SK-N-SH (cell line): ENCODE results near the gene LINS1. TPM values are rescaled to one million over a fixed set of nuclear protein-coding genes. Genes with fewer than 3 reads are reported as not detected.

Experiments
- CTCF ChIA-PET: fragments of 300-600, 350-600 bp; formaldehyde crosslinking; extraction: SDS; loops from one replicate; lab custom pipeline; 2021; lab: Yijun Ruan, JAX
- POLR2A ChIA-PET: fragments of 350-600 bp; sonication (Branson Sonifier 250); formaldehyde crosslinking; extraction: SDS; loops from one replicate; lab custom pipeline; 2020; ENCODE audit warnings: antibody characterized with exemption, inconsistent platforms; lab: Yijun Ruan, JAX
- DNase-seq: peaks from one replicate; pipeline ENCODE4 v3.0.0; 2012
- H2AFZ ChIP-seq: fragments of 200-600 bp; sonication (generic); 2 replicates; pipeline ENCODE4 v1.8.1; 2016; ENCODE audit warnings: antibody characterized with exemption, mild to moderate bottlenecking, low read depth
- H3F3A ChIP-seq: fragments of 200-600 bp; sonication (generic); replicated peaks from 2 replicates; pipeline ENCODE3; 2016; ENCODE audit warnings: antibody characterized with exemption, mild to moderate bottlenecking; ENCODE audit not compliant: insufficient read depth
- H3K27ac ChIP-seq, 2 experiments: fragments of 200-500 bp in 1 of 2; fragments of 200-600 bp in 1 of 2; sonication (Bioruptor generic) in 1 of 2; sonication (generic), shearing (Covaris generic) in 1 of 2; 2 replicates each; pipeline versions ENCODE4 v1.5.1 to v1.6.1; 2014 to 2016; ENCODE audit warnings: low read depth in 2 of 2, inconsistent platforms in 1 of 2, low read length in 1 of 2, mild to moderate bottlenecking in 1 of 2, mixed read lengths in 1 of 2
- H3K27me3 ChIP-seq: fragments of 200-600 bp; sonication (generic), shearing (Covaris generic); 2 replicates; pipeline ENCODE4 v1.6.1; 2016; ENCODE audit warnings: mixed run types; ENCODE audit not compliant: insufficient read depth
- H3K36me3 ChIP-seq, 2 experiments: fragments of 200-500 bp in 1 of 2; fragments of 200-600 bp in 1 of 2; sonication (Bioruptor generic) in 1 of 2; sonication (generic) in 1 of 2; replicated peaks in 1 of 2; 2 replicates each; pipeline versions ENCODE3 to v1.5.1; 2014 to 2016; ENCODE audit warnings: low read length in 1 of 2, mild to moderate bottlenecking in 1 of 2; ENCODE audit not compliant: insufficient read depth in 2 of 2, control insufficient read depth in 1 of 2
- H3K4me1 ChIP-seq, 2 experiments: fragments of 200-500 bp in 1 of 2; fragments of 200-600 bp in 1 of 2; sonication (Bioruptor generic) in 1 of 2; sonication (generic), shearing (Covaris generic) in 1 of 2; 2 replicates each; pipeline versions ENCODE4 v1.5.1 to v1.6.1; 2014 to 2016; ENCODE audit warnings: low read depth in 1 of 2, low read length in 1 of 2, mixed run types in 1 of 2; ENCODE audit not compliant: insufficient read depth in 2 of 2, control insufficient read depth in 1 of 2
- H3K4me2 ChIP-seq: fragments of 200-600 bp; sonication (generic), shearing (Covaris generic); 2 replicates; pipeline ENCODE4 v1.6.1; 2017; ENCODE audit warnings: mixed run types
- H3K4me3 ChIP-seq, 2 experiments: fragments of 200-500 bp in 1 of 2; fragments of 200-600 bp in 1 of 2; sonication (Bioruptor generic) in 1 of 2; sonication (generic), shearing (Covaris generic) in 1 of 2; 2 replicates each; pipeline versions ENCODE4 v1.5.1 to v1.8.1; 2014 to 2016; ENCODE audit warnings: low read depth in 2 of 2, inconsistent platforms in 1 of 2, low read length in 1 of 2, mild to moderate bottlenecking in 1 of 2, mixed read lengths in 1 of 2, moderate library complexity in 1 of 2
- H3K79me2 ChIP-seq: fragments of 200-600 bp; sonication (generic); 2 replicates; pipeline ENCODE4 v1.8.1; 2017; ENCODE audit warnings: mild to moderate bottlenecking; ENCODE audit not compliant: insufficient read depth
- H3K9ac ChIP-seq: fragments of 200-600 bp; sonication (generic); 2 replicates; pipeline ENCODE4 v1.6.1; 2017; ENCODE audit warnings: mixed run types
- H3K9me2 ChIP-seq: fragments of 200-600 bp; sonication (generic); 2 replicates; pipeline ENCODE4 v1.6.1; 2017; ENCODE audit warnings: mixed run types
- H3K9me3 ChIP-seq: fragments of 200-600 bp; sonication (generic); 2 replicates; pipeline ENCODE4 v1.6.1; 2017; ENCODE audit warnings: mixed run types, mild to moderate bottlenecking, moderate library complexity
- H4K20me1 ChIP-seq: fragments of 200-600 bp; sonication (generic); 2 replicates; pipeline ENCODE4 v1.6.1; 2017; ENCODE audit warnings: mild to moderate bottlenecking, mixed run types; ENCODE audit not compliant: insufficient read depth
- CHD2 ChIP-seq: fragments of 150-350 bp; IDR thresholded peaks from 2 replicates; pipeline ENCODE4 v1.6.1; 2018; ENCODE audit warnings: low read length; ENCODE audit not compliant: partially characterized antibody
- EP300 ChIP-seq, 2 experiments: IDR thresholded peaks; 2 replicates each; pipeline versions ENCODE4 v1.4.0 to v1.6.1; 2012; ENCODE audit warnings: borderline replicate concordance in 1 of 2, low read depth in 1 of 2, low read length in 1 of 2
- FOSL2 ChIP-seq: IDR thresholded peaks from 2 replicates; pipeline ENCODE4 v1.4.0; 2012; ENCODE audit warnings: low read depth, mild to moderate bottlenecking, moderate library complexity, borderline replicate concordance
- FOXJ3 ChIP-seq: sonication (generic); formaldehyde crosslinking; IDR thresholded peaks from 2 replicates; pipeline ENCODE4 v1.5.1; 2020; ENCODE audit warnings: mild to moderate bottlenecking, missing genetic modification reagents
- FOXM1 ChIP-seq: IDR thresholded peaks from 2 replicates; pipeline ENCODE4 v1.4.0; 2012; ENCODE audit warnings: low read depth, mild to moderate bottlenecking
- GABPA ChIP-seq: IDR thresholded peaks from 2 replicates; pipeline ENCODE4 v1.4.0; 2012; ENCODE audit warnings: low read depth, mild to moderate bottlenecking
- GATA2 ChIP-seq: sonication (generic); formaldehyde crosslinking; IDR thresholded peaks from 2 replicates; pipeline ENCODE4 v1.5.0; 2020; ENCODE audit warnings: mild to moderate bottlenecking, missing genetic modification reagents
- MEF2A ChIP-seq: IDR thresholded peaks from 2 replicates; pipeline ENCODE4 v1.4.0; 2012; ENCODE audit warnings: low read depth, borderline replicate concordance
- MXI1 ChIP-seq: IDR thresholded peaks from 2 replicates; pipeline ENCODE4 v1.6.1; 2012; ENCODE audit warnings: mild to moderate bottlenecking, low read depth, low read length, improper control_type of control experiment
- NFIC ChIP-seq: IDR thresholded peaks from 2 replicates; pipeline ENCODE4 v1.4.0; 2012; ENCODE audit warnings: borderline replicate concordance
- POLR2AphosphoS5 ChIP-seq: IDR thresholded peaks from 2 replicates; pipeline ENCODE4 v1.6.1; 2012; ENCODE audit warnings: low read depth, low read length
- RAD21 ChIP-seq: IDR thresholded peaks from 2 replicates; pipeline ENCODE4 v1.6.1; 2012; ENCODE audit warnings: mild to moderate bottlenecking, low read length
- RCOR1 ChIP-seq: fragments of 150-350 bp; IDR thresholded peaks from 2 replicates; pipeline ENCODE4 v1.6.1; 2017; ENCODE audit warnings: antibody characterized with exemption, low read length
- RFX5 ChIP-seq: IDR thresholded peaks from 2 replicates; pipeline ENCODE4 v1.6.1; 2012; ENCODE audit warnings: mild to moderate bottlenecking, improper control_type of control experiment, low read length
- SIN3A ChIP-seq: IDR thresholded peaks from 2 replicates; pipeline ENCODE4 v1.6.1; 2012; ENCODE audit warnings: low read depth, mild to moderate bottlenecking, low read length, moderate library complexity, borderline replicate concordance
- SMC3 ChIP-seq: IDR thresholded peaks from 2 replicates; pipeline ENCODE4 v1.6.1; 2012; ENCODE audit warnings: low read depth, low read length, improper control_type of control experiment
- TAF1 ChIP-seq: IDR thresholded peaks from 2 replicates; pipeline ENCODE4 v1.6.1; 2012; ENCODE audit warnings: low read depth, mild to moderate bottlenecking, low read length, moderate library complexity, borderline replicate concordance
- YY1 ChIP-seq: IDR thresholded peaks from 2 replicates; pipeline ENCODE4 v1.4.0; 2012; ENCODE audit warnings: low read depth, mild to moderate bottlenecking
- WGBS: methylation state at CpG from one replicate; pipeline ENCODE4 v1.1.6; 2017; ENCODE audit warnings: low lambda C conversion rate; 5-methylcytosine and 5-hydroxymethylcytosine counted together
- polyA plus RNA-seq, 3 experiments: library from polyadenylated mRNA; depleted of rRNA; stranded (reverse); fragments of >200 nt; gene quantifications; 2 replicates each; pipeline ENCODE4 v1.2.3, GENCODE V29; 2012
- TF ChIP-seq, protein P1 (sequence below): fragments of 150-350 bp; IDR thresholded peaks from 2 replicates; pipeline ENCODE4 v1.6.1; 2016; ENCODE audit warnings: mild to moderate bottlenecking, low read depth, low read length
- TF ChIP-seq, protein P2 (sequence below): fragments of 150-350 bp; IDR thresholded peaks from 2 replicates; pipeline ENCODE4 v1.6.1; 2017; ENCODE audit warnings: antibody characterized with exemption, low read length, low read depth, borderline replicate concordance
- TF ChIP-seq, protein P3 (sequence below): IDR thresholded peaks from 2 replicates; pipeline ENCODE4 v1.4.0; 2012; ENCODE audit warnings: low read depth, borderline replicate concordance
- TF ChIP-seq, protein P4 (sequence below): IDR thresholded peaks from 2 replicates; pipeline ENCODE4 v1.6.1; 2012; ENCODE audit warnings: mild to moderate bottlenecking, low read depth, low read length, moderate library complexity
- TF ChIP-seq, protein P5 (sequence below): IDR thresholded peaks from 2 replicates; pipeline ENCODE4; 2012

Gene LINS1
- polyA plus RNA-seq, 1 of the 3 experiments (the other 2 are of a cell fraction), result 5.0 TPM

DNA sequence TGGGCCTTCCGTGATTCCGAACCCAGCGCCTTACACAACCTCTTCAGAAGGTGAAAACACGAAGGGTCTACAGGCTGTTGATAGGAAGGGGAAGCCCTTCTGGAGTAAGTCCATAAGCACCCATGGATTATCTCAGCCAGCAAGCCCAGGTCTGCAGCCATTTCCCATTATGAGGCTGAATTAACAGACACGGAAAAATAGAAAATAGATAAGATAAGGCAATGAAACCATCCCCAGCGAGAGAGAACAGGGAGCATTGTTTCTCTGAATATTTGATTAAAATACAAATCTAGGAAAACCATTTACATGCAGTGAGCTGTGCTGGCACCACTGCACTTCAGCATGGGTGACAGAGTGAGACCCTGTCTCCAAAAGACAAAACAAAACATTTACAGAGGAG is 57.0 kb downstream of the LINS1 start (continued):
- TF ChIP-seq, protein P1, sequence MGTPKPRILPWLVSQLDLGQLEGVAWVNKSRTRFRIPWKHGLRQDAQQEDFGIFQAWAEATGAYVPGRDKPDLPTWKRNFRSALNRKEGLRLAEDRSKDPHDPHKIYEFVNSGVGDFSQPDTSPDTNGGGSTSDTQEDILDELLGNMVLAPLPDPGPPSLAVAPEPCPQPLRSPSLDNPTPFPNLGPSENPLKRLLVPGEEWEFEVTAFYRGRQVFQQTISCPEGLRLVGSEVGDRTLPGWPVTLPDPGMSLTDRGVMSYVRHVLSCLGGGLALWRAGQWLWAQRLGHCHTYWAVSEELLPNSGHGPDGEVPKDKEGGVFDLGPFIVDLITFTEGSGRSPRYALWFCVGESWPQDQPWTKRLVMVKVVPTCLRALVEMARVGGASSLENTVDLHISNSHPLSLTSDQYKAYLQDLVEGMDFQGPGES, result no peak
- peak; percentile 71; the same call in 1 of the 2 replicates for TF ChIP-seq RCOR1
- TF ChIP-seq FOXM1, result no peak
- TF ChIP-seq, protein P2, sequence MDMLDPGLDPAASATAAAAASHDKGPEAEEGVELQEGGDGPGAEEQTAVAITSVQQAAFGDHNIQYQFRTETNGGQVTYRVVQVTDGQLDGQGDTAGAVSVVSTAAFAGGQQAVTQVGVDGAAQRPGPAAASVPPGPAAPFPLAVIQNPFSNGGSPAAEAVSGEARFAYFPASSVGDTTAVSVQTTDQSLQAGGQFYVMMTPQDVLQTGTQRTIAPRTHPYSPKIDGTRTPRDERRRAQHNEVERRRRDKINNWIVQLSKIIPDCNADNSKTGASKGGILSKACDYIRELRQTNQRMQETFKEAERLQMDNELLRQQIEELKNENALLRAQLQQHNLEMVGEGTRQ, result no peak
- peak; percentile 83 for TF ChIP-seq GATA2 (CRISPR knock-in tag)
- no peak for TF ChIP-seq MEF2A
- no peak for TF ChIP-seq RFX5
- TF ChIP-seq MXI1, result 0 out of 2 replicates have a peak, but pooled peaks have one; percentile 18
- TF ChIP-seq, protein P3, sequence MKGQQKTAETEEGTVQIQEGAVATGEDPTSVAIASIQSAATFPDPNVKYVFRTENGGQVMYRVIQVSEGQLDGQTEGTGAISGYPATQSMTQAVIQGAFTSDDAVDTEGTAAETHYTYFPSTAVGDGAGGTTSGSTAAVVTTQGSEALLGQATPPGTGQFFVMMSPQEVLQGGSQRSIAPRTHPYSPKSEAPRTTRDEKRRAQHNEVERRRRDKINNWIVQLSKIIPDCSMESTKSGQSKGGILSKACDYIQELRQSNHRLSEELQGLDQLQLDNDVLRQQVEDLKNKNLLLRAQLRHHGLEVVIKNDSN, result no peak
- TF ChIP-seq, protein P4, sequence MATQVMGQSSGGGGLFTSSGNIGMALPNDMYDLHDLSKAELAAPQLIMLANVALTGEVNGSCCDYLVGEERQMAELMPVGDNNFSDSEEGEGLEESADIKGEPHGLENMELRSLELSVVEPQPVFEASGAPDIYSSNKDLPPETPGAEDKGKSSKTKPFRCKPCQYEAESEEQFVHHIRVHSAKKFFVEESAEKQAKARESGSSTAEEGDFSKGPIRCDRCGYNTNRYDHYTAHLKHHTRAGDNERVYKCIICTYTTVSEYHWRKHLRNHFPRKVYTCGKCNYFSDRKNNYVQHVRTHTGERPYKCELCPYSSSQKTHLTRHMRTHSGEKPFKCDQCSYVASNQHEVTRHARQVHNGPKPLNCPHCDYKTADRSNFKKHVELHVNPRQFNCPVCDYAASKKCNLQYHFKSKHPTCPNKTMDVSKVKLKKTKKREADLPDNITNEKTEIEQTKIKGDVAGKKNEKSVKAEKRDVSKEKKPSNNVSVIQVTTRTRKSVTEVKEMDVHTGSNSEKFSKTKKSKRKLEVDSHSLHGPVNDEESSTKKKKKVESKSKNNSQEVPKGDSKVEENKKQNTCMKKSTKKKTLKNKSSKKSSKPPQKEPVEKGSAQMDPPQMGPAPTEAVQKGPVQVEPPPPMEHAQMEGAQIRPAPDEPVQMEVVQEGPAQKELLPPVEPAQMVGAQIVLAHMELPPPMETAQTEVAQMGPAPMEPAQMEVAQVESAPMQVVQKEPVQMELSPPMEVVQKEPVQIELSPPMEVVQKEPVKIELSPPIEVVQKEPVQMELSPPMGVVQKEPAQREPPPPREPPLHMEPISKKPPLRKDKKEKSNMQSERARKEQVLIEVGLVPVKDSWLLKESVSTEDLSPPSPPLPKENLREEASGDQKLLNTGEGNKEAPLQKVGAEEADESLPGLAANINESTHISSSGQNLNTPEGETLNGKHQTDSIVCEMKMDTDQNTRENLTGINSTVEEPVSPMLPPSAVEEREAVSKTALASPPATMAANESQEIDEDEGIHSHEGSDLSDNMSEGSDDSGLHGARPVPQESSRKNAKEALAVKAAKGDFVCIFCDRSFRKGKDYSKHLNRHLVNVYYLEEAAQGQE, result no peak
- TF ChIP-seq GABPA, result no peak
- TF ChIP-seq POLR2AphosphoS5, result no peak
- no peak for TF ChIP-seq RAD21

DNA sequence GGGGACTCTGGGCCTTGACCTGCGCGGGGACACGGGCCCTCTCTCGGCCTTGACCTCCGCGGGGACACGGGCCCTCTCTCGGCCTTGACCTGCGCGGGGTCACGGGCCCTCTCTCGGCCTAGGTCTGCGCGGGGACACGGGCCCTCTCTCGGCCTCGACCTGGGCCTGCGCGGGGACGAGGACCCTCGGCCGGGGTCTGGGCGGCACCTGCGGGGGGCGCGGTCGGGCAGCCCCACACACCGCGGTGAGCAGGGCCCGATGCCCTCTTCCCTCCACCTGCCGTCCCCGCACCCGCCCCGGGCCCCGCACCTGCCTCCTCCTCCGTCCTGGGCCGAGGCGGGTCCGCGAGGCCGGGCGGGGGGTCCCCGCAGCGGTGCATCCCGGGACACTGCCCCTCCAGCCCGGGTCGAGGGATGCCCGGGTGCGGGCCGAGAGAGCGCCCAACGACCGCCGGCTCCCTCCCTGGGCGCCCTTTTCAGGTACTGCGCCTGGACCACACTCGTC is 57.6 kb downstream of the LINS1 start:
- H3K36me3 ChIP-seq, result no peaks in the 10 kb centered on the region
- TF ChIP-seq SMC3 (no peak), TAF1 (no peak), FOSL2 (no peak), MEF2A (no peak), SIN3A (no peak), FOXJ3 (CRISPR knock-in tag) (no peak), POLR2AphosphoS5 (no peak), EP300 (IDR thresholded peaks at IDR 0.05; ENCODE audit: borderline replicate concordance in 1 of 2, low read depth in 1 of 2, low read length in 1 of 2) (no peak), CHD2 (no peak), NFIC (no peak), YY1 (no peak)
- TF ChIP-seq, protein P5, sequence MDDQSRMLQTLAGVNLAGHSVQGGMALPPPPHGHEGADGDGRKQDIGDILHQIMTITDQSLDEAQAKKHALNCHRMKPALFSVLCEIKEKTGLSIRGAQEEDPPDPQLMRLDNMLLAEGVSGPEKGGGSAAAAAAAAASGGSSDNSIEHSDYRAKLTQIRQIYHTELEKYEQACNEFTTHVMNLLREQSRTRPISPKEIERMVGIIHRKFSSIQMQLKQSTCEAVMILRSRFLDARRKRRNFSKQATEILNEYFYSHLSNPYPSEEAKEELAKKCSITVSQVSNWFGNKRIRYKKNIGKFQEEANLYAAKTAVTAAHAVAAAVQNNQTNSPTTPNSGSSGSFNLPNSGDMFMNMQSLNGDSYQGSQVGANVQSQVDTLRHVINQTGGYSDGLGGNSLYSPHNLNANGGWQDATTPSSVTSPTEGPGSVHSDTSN, result no peak
- TF ChIP-seq, protein P2, result no peak
- no peaks in the 10 kb centered on the region for H3K79me2 ChIP-seq
- no peak overlapping the region for H3K9ac ChIP-seq
- H3K9me3 ChIP-seq, result no peaks in the 10 kb centered on the region
- no peaks in the 10 kb centered on the region for H4K20me1 ChIP-seq
- H3K4me1 ChIP-seq, result peaks cover 0 to 2% of the 10 kb centered on the region in 2 experiments; a peak in 1 of 4 replicates
- WGBS, result 81% methylated on average over 23 of the region's 57 CpGs
- DNase-seq, result peak; percentile 43
- no peak overlapping the region for H2AFZ ChIP-seq
- no peaks in the 10 kb centered on the region for H3F3A ChIP-seq
- no peak overlapping the region for H3K4me3 ChIP-seq
- CTCF ChIA-PET, result interaction anchor here (1.0 kb wide), 1 partner anchor 28 kb away, joined by 3 read pairs; no protein-coding TSS in a partner anchor
- no peaks in the 10 kb centered on the region for H3K27me3 ChIP-seq
- POLR2A ChIA-PET, result no interaction called here
- no peak overlapping the region for H3K4me2 ChIP-seq
- no peaks in the 10 kb centered on the region for H3K9me2 ChIP-seq
- H3K27ac ChIP-seq, result no peak overlapping the region
